Cardiac fibroblast (primary cell): ENCODE results near the gene ARFIP1.

ENCODE experiments used
- DNase-seq, 2 donors: peaks; one replicate each; pipeline versions ENCODE4 v3.0.0 to v3.0.0-alpha.2; 2010; ENCODE audit warnings: low read depth in 2 of 2
- H3K4me3 ChIP-seq, 2 donors: replicated peaks in 1 of 2; 1 replicate in 1 of 2; 2 replicates in 1 of 2; pipeline ENCODE4 v1.5.1; 2011; ENCODE audit warnings: low read depth in 2 of 2, low read length in 2 of 2, mild to moderate bottlenecking in 2 of 2, moderate library complexity in 1 of 2
- TF ChIP-seq, protein P1 (sequence below): IDR thresholded peaks from one replicate; pipeline ENCODE4 v1.5.1; 2011; ENCODE audit warnings: low read depth, mild to moderate bottlenecking, low read length, inconsistent platforms

The ARFIP1 gene

DNA sequence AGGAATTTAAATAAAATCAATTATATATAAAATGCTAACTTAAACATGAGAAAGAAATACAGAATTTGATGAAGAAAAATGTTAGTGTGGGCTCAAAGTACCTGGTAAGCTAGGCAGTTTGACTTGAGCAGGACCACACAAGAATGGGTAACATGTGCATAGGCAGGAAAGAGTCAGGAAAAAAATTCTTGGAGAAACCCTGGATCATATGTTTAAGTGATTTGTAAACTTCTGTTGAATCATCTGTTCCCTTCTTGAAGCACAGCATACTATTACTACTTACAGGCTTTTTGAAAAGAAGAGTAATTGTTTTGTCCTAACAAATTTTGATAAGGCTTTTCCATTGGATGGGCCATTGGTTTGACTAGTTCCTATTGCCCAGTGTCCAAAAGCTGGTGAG, 118.9 kb downstream of the ARFIP1 start:
- H3K4me3 ChIP-seq, result no peak overlapping the region
- TF ChIP-seq, protein P1, sequence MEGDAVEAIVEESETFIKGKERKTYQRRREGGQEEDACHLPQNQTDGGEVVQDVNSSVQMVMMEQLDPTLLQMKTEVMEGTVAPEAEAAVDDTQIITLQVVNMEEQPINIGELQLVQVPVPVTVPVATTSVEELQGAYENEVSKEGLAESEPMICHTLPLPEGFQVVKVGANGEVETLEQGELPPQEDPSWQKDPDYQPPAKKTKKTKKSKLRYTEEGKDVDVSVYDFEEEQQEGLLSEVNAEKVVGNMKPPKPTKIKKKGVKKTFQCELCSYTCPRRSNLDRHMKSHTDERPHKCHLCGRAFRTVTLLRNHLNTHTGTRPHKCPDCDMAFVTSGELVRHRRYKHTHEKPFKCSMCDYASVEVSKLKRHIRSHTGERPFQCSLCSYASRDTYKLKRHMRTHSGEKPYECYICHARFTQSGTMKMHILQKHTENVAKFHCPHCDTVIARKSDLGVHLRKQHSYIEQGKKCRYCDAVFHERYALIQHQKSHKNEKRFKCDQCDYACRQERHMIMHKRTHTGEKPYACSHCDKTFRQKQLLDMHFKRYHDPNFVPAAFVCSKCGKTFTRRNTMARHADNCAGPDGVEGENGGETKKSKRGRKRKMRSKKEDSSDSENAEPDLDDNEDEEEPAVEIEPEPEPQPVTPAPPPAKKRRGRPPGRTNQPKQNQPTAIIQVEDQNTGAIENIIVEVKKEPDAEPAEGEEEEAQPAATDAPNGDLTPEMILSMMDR, result no peak
- no peak for DNase-seq

DNA sequence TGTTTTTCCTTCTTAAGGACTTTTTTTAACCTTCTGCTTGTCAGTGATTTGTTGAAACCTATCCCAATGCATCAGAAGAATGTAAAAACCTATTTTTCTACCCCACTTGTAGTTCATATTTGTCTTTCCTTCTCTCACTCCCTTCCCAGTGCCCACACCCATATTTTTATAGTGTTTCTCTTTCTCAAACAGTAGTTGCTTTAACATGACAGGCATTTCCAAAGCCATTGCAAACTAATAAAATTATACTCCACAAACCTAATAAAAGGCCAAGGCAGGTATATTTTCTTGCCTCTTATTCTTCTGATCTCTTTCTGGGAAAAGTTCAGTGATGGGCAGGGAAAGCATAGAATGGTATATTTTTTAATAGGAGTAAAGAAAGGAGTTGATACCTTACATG, 120.6 kb downstream of the ARFIP1 start:
- TF ChIP-seq, protein P1, result no peak
- H3K4me3 ChIP-seq, result no peak overlapping the region
- DNase-seq, result no peak

DNA sequence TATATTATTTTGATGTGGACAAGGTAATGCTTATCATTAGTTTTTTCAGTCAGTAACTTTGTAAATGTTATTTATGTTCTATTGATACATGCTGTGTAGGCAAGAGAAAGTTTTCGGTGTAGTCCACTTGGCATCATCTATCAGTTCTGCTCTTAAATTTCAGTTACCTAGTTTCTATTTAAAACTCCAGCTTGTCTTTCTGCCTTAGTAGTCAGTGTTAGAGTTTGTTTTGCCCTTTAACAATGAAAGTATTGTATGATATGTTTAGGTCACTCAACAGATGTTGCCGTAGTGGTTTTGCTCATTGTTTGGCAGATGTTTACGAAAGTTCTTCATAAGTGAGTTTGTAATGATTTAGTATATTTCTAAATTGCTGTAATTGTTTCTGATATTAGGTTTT, 121.5 kb downstream of the ARFIP1 start:
- TF ChIP-seq, protein P1, result no peak
- no peak overlapping the region for H3K4me3 ChIP-seq
- DNase-seq, result peak; percentile 2 to 36

DNA sequence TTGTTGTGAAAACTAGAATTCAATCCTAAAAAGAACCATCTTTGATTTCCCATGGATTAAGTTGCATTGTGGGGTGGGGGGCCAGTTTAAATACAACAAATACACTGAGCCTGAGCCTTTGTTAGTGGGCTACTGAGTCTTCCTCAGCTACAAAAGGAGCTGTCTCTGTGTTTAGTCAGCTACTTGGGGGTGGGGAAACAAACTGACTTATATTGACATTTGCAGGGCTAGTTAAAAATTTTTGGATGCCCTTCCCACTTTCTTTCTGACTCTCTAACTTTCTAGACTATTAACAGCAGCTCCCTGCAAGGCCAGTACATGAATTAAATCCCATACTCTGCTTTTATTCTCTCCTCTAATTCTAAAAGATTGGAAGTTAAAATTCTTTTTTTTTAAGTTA, 123.9 kb downstream of the ARFIP1 start:
- H3K4me3 ChIP-seq, result no peak overlapping the region
- TF ChIP-seq, protein P1, result no peak
- no peak for DNase-seq

DNA sequence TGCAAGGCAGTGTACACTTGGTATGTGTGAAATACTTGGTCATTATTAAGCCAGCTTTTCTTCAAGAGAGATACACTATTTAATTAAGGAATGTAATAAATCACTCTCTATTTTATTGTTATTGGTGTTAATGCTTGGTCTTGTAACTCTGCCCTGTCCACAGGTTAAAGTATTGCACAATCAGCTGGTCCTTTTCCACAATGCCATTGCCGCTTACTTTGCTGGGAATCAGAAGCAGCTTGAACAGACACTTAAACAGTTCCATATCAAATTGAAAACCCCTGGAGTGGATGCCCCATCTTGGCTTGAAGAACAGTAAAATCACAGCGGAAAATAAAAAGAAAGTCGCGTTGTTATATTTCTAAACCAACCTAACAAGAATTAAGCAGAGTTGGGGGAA, 130.1 kb downstream of the ARFIP1 start:
- no peak for DNase-seq
- TF ChIP-seq, protein P1, result no peak
- no peak overlapping the region for H3K4me3 ChIP-seq

DNA sequence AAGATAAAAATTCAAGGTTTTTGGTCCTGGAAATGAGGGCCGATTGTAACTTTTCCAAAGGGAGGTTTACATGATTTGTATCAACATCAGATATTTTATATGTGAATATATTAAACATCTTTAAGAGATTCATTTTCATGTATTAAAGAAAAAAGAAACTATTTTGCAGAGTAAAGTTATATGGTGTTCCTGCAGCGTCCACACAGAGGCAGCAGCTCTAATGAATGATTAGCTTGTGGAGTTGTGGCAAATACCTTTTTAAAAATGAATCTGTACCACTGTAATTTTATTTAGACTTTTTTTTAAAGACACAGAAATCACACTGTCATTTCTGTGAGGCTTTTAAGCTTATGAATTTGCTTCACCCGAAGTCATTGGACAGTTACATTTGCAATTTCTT, 130.8 kb downstream of the ARFIP1 start:
- TF ChIP-seq, protein P1, result no peak
- no peak overlapping the region for H3K4me3 ChIP-seq
- DNase-seq, result no peak
